Testis (tissue), 2 donors: Measurements from ENCODE around the gene TRPM3.

Experiments used
- CTCF ChIP-seq, 3 experiments: fragments of 450-650 bp in 2 of 3; fragments of 200-600 bp in 1 of 3; sonication (generic) in 1 of 3; IDR thresholded peaks; one replicate each; pipeline ENCODE4 v1.5.1; 2016 to 2019; ENCODE audit warnings: antibody characterized with exemption in 3 of 3, mild to moderate bottlenecking in 2 of 3, moderate library complexity in 1 of 3
- POLR2A ChIP-seq: fragments of 450-650 bp; IDR thresholded peaks from one replicate; pipeline ENCODE4 v1.6.1; 2017; ENCODE audit warnings: antibody characterized with exemption, mild to moderate bottlenecking, moderate library complexity

- TF ChIP-seq CTCF (IDR thresholded peaks at IDR 0.05) (no peak), POLR2A (no peak)
Observed at GRCh38 chr9:71079451-71079850, 42.0 kb downstream of the TRPM3 start.
